Smooth muscle cell (in vitro differentiated cells): ENCODE measurements around the gene SNX15. TPM values are rescaled to one million over a fixed set of nuclear protein-coding genes. Genes with fewer than 3 reads are reported as not detected.

Experiments used
- DNase-seq: peaks from one replicate; lab custom pipeline; 2025; ENCODE audit not compliant: unreplicated experiment; lab: John Stamatoyannopoulos, UW
- H2AFZ ChIP-seq: fragments of 200-600 bp; sonication (generic); 2 replicates; pipeline ENCODE4 v1.6.0; 2016; ENCODE audit warnings: antibody characterized with exemption, low read depth, mild to moderate bottlenecking
- H3F3A ChIP-seq: fragments of 200-600 bp; sonication (generic); 2 replicates; pipeline ENCODE4 v1.6.0; 2017; ENCODE audit warnings: antibody characterized with exemption, low read depth
- H3K27ac ChIP-seq: fragments of 200-600 bp; sonication (generic); 2 replicates; pipeline ENCODE4 v1.5.1; 2016; ENCODE audit warnings: low read depth, mild to moderate bottlenecking
- H3K27me3 ChIP-seq: fragments of 200-600 bp; sonication (generic); 2 replicates; pipeline ENCODE4 v1.6.1; 2016; ENCODE audit warnings: low read depth, mild to moderate bottlenecking
- H3K36me3 ChIP-seq: fragments of 200-600 bp; sonication (generic); 2 replicates; pipeline ENCODE4 v1.5.1; 2016; ENCODE audit warnings: low read depth
- H3K4me1 ChIP-seq: fragments of 200-600 bp; sonication (generic); 2 replicates; pipeline ENCODE4 v1.5.1; 2016; ENCODE audit warnings: low read depth
- H3K4me2 ChIP-seq: fragments of 200-600 bp; sonication (generic); 2 replicates; pipeline ENCODE4 v1.6.0; 2016; ENCODE audit warnings: mild to moderate bottlenecking
- H3K4me3 ChIP-seq: fragments of 200-600 bp; sonication (generic); 2 replicates; pipeline ENCODE4 v1.5.1; 2016; ENCODE audit warnings: mild to moderate bottlenecking
- H3K79me2 ChIP-seq: fragments of 200-600 bp; sonication (generic); 2 replicates; pipeline ENCODE4 v1.6.0; 2016; ENCODE audit warnings: low read depth, mild to moderate bottlenecking
- H3K9ac ChIP-seq: fragments of 200-600 bp; sonication (generic); 2 replicates; pipeline ENCODE4 v1.6.0; 2016; ENCODE audit warnings: low read depth
- H3K9me3 ChIP-seq: fragments of 200-600 bp; sonication (generic); replicated peaks from 2 replicates; pipeline ENCODE4 v1.5.1; 2016; ENCODE audit warnings: low read depth
- H4K20me1 ChIP-seq: fragments of 200-600 bp; sonication (generic); 2 replicates; pipeline ENCODE4 v1.6.0; 2016; ENCODE audit warnings: low read depth
- CTCF ChIP-seq: fragments of 200-600 bp; sonication (generic); IDR thresholded peaks from 2 replicates; pipeline ENCODE4 v1.5.1; 2017; ENCODE audit warnings: borderline replicate concordance, mild to moderate bottlenecking, antibody characterized with exemption; ENCODE audit not compliant: insufficient read depth, poor library complexity, severe bottlenecking
- WGBS: methylation state at CpG from one replicate; pipeline ENCODE4 v1.1.7; 2016; ENCODE audit warnings: low lambda C conversion rate; 5-methylcytosine and 5-hydroxymethylcytosine counted together
- polyA plus RNA-seq: library from polyadenylated mRNA; unstranded; fragments of >200 nt; fragmentation: Nextera tagmentation; extraction: Ambion mirVana; gene quantifications from 2 replicates; pipeline ENCODE4 v1.2.1, GENCODE V29; 2016
- total RNA-seq: library from RNA; depleted of rRNA; stranded (reverse); fragments of >200 nt; gene quantifications from 2 replicates; pipeline ENCODE4 v1.2.3, GENCODE V29; 2014

The SNX15 gene
- total and polyA plus RNA-seq, 2 experiments from 2014 or later, result 14.8 to 24.7 TPM

- Histone ChIP-seq H3K9ac (no peak within 1 kb of the TSS), H3K79me2 (no peaks in the 10 kb centered on the region), H3K4me1 (no peaks in the 10 kb centered on the region), H3K27me3 (no peaks in the 10 kb centered on the region), H3F3A (no peaks in the 10 kb centered on the region), H3K27ac (no peak within 1 kb of the TSS), H3K36me3 (no peaks in the 10 kb centered on the region), H3K4me2 (no peak within 1 kb of the TSS), H3K4me3 (no peak within 1 kb of the TSS), H4K20me1 (no peaks in the 10 kb centered on the region), H3K9me3 (no peaks in the 10 kb centered on the region), H2AFZ (no peak within 1 kb of the TSS)
- no peak for TF ChIP-seq CTCF
- no peak for DNase-seq
- WGBS, result 89% methylated on average over 8 of the region's 8 CpGs
Observed at GRCh38 chr11:65058419-65059054, 31.3 kb downstream of the SNX15 start, which contains the start of gene NAALADL1. TSS of gene NAALADL1 (minus strand) at chr11:65058553. CDS start at chr11:65058521, 32 bp downstream.

- Histone ChIP-seq H3K36me3 (no peaks in the 10 kb centered on the region), H3K9ac (no peak overlapping the region), H3K4me3 (no peak overlapping the region), H3K9me3 (no peaks in the 10 kb centered on the region), H3K27me3 (no peaks in the 10 kb centered on the region), H4K20me1 (no peaks in the 10 kb centered on the region), H3K4me1 (no peaks in the 10 kb centered on the region), H3F3A (no peaks in the 10 kb centered on the region), H3K79me2 (no peaks in the 10 kb centered on the region), H2AFZ (no peak overlapping the region), H3K4me2 (no peak overlapping the region), H3K27ac (no peak overlapping the region)
- no peak for DNase-seq
- TF ChIP-seq CTCF, result no peak
- WGBS, result 69% methylated on average over 3 of the region's 3 CpGs
Observed at GRCh38 chr11:65059523-65059922, 32.3 kb downstream of the SNX15 start.

- TF ChIP-seq CTCF, result no peak
- Histone ChIP-seq H3K9me3 (no peaks in the 10 kb centered on the region), H3K4me2 (no peak overlapping the region), H3K36me3 (no peaks in the 10 kb centered on the region), H3K79me2 (no peaks in the 10 kb centered on the region), H3K27ac (no peak overlapping the region), H4K20me1 (no peaks in the 10 kb centered on the region), H2AFZ (no peak overlapping the region), H3K27me3 (no peaks in the 10 kb centered on the region), H3K9ac (no peak overlapping the region), H3K4me1 (no peaks in the 10 kb centered on the region), H3K4me3 (no peak overlapping the region), H3F3A (no peaks in the 10 kb centered on the region)
- no peak for DNase-seq
- WGBS, result 80% methylated on average over 10 of the region's 10 CpGs
Observed at GRCh38 chr11:65059959-65060824, 33.0 kb downstream of the SNX15 start.
